HepG2 (cell line): ENCODE measurements around the gene LSM12. TPM values are rescaled to one million over a fixed set of nuclear protein-coding genes. Genes with fewer than 3 reads are reported as not detected.

Source experiments
- HMG20B ChIP-seq: conservative IDR thresholded peaks from 2 replicates; pipeline ENCODE4 v1.6.1; 2016; ENCODE audit warnings: missing genetic modification reagents, missing compliant biosample characterization
- ISL2 ChIP-seq: sonication (generic); formaldehyde crosslinking; IDR thresholded peaks from 2 replicates; pipeline ENCODE4 v1.5.0; 2020; ENCODE audit warnings: missing genetic modification reagents
- RARG ChIP-seq: sonication (generic); formaldehyde crosslinking; IDR thresholded peaks from 2 replicates; pipeline ENCODE4 v1.4.0; 2020; ENCODE audit warnings: low read depth, mild to moderate bottlenecking, missing genetic modification reagents
- REPIN1 ChIP-seq: sonication (generic); formaldehyde crosslinking; IDR thresholded peaks from 2 replicates; pipeline ENCODE4 v1.8.0; 2022; ENCODE audit warnings: missing genetic modification reagents, low read depth, mild to moderate bottlenecking, borderline replicate concordance
- ZNF260 ChIP-seq: sonication (generic); formaldehyde crosslinking; IDR thresholded peaks from 2 replicates; pipeline ENCODE4 v1.4.0; 2020; ENCODE audit warnings: missing genetic modification reagents, low read depth, mild to moderate bottlenecking, borderline replicate concordance
- ZNF382 ChIP-seq: sonication (generic); formaldehyde crosslinking; IDR thresholded peaks from 2 replicates; pipeline ENCODE4 v1.5.0; 2020; ENCODE audit warnings: missing genetic modification reagents, mild to moderate bottlenecking, borderline replicate concordance
- polyA plus RNA-seq, 8 experiments: library from polyadenylated mRNA; depleted of rRNA in 3 of 8; stranded (reverse) in 7 of 8; unstranded in 1 of 8; fragments of >200 nt; fragmentation: Illumina TruSeq in 4 of 8; extraction: Trizol in 4 of 8; gene quantifications; 2 replicates each; pipeline versions ENCODE4 v1.2.1 to v1.2.3, GENCODE V29; 2011 to 2016; ENCODE audit warnings: low read depth in 4 of 8, missing spikeins in 1 of 8, mixed read lengths in 1 of 8; ENCODE audit not compliant: insufficient read depth in 1 of 8
- total RNA-seq, 5 experiments: library from RNA; depleted of rRNA; stranded (reverse); fragments of >200 nt; fragmentation: Illumina TruSeq; extraction: Trizol; gene quantifications; 2 replicates each; pipeline ENCODE4 v1.2.3, GENCODE V29; 2016; ENCODE audit warnings: low read depth in 1 of 5
- TF ChIP-seq, protein P1 (sequence below): sonication (generic); formaldehyde crosslinking; IDR thresholded peaks from 2 replicates; pipeline ENCODE4 v1.5.0; 2020; ENCODE audit warnings: missing genetic modification reagents
- TF ChIP-seq, protein P2 (sequence below): sonication (generic); formaldehyde crosslinking; IDR thresholded peaks from 2 replicates; pipeline ENCODE4 v1.4.0; 2020; ENCODE audit warnings: low read depth, mild to moderate bottlenecking, missing genetic modification reagents
- TF ChIP-seq, protein P3 (sequence below): sonication (generic); formaldehyde crosslinking; IDR thresholded peaks from 2 replicates; pipeline ENCODE4 v1.8.1; 2022; ENCODE audit warnings: low read depth, mild to moderate bottlenecking, missing genetic modification reagents
- TF ChIP-seq, protein P4 (sequence below): sonication (generic); formaldehyde crosslinking; IDR thresholded peaks from 2 replicates; pipeline ENCODE4 v1.4.0; 2020; ENCODE audit warnings: low read depth, missing genetic modification reagents
- TF ChIP-seq, protein P5 (sequence below): sonication (generic); formaldehyde crosslinking; IDR thresholded peaks from 2 replicates; pipeline ENCODE4 v1.4.0; 2020; ENCODE audit warnings: mild to moderate bottlenecking, missing genetic modification reagents

LSM12 gene
- total and polyA plus RNA-seq, 2 of the 13 experiments (the other 11 are each of a cell fraction or from before 2014, with no cell fraction given) = 52.8 to 55.7 TPM

DNA sequence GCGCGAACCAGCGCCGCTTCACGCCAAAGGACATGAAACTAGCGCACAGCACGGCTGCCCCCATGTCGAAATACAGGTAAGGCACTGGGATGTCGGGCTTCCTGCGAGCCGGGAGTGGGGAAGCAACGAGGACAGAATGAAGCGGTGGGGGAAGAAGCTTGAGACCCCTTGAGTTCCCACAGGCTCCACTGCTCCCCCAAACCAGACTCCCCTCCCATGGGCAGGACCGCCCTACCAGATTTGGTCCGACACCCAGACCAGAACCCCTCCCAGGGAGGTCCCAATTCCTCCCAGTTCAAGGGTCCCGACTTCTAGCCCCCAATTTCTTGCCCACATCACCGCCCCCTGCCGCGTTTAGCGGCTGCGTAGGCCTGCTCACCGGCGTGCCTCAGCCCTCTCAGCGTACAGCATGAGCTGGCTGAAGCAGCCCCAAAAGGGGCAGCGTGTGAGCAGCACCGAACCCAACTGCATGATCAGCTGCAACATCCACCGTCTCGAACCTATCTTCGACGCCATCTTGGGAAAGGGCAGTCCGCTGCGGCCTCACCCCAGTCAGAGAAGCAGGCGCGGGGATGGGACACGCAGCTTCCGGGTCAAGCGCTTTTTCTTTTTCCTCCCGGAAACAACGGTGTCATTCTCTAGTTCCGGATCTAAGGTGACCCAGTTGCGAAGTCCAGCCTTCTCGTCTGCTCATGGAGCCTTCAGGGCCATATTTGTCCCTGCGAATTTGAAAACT is 51.9 kb downstream of the LSM12 start, which contains the start of gene TMEM101 (continued):
- TF ChIP-seq, protein P1, sequence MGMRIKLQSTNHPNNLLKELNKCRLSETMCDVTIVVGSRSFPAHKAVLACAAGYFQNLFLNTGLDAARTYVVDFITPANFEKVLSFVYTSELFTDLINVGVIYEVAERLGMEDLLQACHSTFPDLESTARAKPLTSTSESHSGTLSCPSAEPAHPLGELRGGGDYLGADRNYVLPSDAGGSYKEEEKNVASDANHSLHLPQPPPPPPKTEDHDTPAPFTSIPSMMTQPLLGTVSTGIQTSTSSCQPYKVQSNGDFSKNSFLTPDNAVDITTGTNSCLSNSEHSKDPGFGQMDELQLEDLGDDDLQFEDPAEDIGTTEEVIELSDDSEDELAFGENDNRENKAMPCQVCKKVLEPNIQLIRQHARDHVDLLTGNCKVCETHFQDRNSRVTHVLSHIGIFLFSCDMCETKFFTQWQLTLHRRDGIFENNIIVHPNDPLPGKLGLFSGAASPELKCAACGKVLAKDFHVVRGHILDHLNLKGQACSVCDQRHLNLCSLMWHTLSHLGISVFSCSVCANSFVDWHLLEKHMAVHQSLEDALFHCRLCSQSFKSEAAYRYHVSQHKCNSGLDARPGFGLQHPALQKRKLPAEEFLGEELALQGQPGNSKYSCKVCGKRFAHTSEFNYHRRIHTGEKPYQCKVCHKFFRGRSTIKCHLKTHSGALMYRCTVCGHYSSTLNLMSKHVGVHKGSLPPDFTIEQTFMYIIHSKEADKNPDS (CRISPR knock-in tag) = peak; percentile 88; the same call in 1 of the 2 replicates
- TF ChIP-seq, protein P2, sequence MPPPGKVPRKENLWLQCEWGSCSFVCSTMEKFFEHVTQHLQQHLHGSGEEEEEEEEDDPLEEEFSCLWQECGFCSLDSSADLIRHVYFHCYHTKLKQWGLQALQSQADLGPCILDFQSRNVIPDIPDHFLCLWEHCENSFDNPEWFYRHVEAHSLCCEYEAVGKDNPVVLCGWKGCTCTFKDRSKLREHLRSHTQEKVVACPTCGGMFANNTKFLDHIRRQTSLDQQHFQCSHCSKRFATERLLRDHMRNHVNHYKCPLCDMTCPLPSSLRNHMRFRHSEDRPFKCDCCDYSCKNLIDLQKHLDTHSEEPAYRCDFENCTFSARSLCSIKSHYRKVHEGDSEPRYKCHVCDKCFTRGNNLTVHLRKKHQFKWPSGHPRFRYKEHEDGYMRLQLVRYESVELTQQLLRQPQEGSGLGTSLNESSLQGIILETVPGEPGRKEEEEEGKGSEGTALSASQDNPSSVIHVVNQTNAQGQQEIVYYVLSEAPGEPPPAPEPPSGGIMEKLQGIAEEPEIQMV (CRISPR knock-in tag) = peak; percentile 88
- no peak for TF ChIP-seq ZNF382 (CRISPR knock-in tag)
- TF ChIP-seq, protein P3, sequence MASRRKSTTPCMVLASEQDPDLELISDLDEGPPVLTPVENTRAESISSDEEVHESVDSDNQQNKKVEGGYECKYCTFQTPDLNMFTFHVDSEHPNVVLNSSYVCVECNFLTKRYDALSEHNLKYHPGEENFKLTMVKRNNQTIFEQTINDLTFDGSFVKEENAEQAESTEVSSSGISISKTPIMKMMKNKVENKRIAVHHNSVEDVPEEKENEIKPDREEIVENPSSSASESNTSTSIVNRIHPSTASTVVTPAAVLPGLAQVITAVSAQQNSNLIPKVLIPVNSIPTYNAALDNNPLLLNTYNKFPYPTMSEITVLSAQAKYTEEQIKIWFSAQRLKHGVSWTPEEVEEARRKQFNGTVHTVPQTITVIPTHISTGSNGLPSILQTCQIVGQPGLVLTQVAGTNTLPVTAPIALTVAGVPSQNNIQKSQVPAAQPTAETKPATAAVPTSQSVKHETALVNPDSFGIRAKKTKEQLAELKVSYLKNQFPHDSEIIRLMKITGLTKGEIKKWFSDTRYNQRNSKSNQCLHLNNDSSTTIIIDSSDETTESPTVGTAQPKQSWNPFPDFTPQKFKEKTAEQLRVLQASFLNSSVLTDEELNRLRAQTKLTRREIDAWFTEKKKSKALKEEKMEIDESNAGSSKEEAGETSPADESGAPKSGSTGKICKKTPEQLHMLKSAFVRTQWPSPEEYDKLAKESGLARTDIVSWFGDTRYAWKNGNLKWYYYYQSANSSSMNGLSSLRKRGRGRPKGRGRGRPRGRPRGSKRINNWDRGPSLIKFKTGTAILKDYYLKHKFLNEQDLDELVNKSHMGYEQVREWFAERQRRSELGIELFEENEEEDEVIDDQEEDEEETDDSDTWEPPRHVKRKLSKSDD = peak; percentile 94
- no peak for TF ChIP-seq ZNF260 (CRISPR knock-in tag)
- peak; percentile 92; the same call in 1 of the 2 replicates for TF ChIP-seq RARG (CRISPR knock-in tag)
- TF ChIP-seq, protein P4, sequence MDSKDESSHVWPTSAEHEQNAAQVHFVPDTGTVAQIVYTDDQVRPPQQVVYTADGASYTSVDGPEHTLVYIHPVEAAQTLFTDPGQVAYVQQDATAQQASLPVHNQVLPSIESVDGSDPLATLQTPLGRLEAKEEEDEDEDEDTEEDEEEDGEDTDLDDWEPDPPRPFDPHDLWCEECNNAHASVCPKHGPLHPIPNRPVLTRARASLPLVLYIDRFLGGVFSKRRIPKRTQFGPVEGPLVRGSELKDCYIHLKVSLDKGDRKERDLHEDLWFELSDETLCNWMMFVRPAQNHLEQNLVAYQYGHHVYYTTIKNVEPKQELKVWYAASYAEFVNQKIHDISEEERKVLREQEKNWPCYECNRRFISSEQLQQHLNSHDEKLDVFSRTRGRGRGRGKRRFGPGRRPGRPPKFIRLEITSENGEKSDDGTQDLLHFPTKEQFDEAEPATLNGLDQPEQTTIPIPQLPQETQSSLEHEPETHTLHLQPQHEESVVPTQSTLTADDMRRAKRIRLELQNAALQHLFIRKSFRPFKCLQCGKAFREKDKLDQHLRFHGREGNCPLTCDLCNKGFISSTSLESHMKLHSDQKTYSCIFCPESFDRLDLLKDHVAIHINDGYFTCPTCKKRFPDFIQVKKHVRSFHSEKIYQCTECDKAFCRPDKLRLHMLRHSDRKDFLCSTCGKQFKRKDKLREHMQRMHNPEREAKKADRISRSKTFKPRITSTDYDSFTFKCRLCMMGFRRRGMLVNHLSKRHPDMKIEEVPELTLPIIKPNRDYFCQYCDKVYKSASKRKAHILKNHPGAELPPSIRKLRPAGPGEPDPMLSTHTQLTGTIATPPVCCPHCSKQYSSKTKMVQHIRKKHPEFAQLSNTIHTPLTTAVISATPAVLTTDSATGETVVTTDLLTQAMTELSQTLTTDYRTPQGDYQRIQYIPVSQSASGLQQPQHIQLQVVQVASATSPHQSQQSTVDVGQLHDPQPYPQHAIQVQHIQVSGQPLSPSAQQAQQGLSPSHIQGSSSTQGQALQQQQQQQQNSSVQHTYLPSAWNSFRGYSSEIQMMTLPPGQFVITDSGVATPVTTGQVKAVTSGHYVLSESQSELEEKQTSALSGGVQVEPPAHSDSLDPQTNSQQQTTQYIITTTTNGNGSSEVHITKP (CRISPR knock-in tag) = peak; percentile 84
- TF ChIP-seq ISL2 (CRISPR knock-in tag) = peak; percentile 90
- TF ChIP-seq HMG20B = 0 out of 2 replicates have a peak, but pooled peaks have one; percentile 30
- peak; percentile 99 for TF ChIP-seq REPIN1 (CRISPR knock-in tag)
- TF ChIP-seq, protein P5, sequence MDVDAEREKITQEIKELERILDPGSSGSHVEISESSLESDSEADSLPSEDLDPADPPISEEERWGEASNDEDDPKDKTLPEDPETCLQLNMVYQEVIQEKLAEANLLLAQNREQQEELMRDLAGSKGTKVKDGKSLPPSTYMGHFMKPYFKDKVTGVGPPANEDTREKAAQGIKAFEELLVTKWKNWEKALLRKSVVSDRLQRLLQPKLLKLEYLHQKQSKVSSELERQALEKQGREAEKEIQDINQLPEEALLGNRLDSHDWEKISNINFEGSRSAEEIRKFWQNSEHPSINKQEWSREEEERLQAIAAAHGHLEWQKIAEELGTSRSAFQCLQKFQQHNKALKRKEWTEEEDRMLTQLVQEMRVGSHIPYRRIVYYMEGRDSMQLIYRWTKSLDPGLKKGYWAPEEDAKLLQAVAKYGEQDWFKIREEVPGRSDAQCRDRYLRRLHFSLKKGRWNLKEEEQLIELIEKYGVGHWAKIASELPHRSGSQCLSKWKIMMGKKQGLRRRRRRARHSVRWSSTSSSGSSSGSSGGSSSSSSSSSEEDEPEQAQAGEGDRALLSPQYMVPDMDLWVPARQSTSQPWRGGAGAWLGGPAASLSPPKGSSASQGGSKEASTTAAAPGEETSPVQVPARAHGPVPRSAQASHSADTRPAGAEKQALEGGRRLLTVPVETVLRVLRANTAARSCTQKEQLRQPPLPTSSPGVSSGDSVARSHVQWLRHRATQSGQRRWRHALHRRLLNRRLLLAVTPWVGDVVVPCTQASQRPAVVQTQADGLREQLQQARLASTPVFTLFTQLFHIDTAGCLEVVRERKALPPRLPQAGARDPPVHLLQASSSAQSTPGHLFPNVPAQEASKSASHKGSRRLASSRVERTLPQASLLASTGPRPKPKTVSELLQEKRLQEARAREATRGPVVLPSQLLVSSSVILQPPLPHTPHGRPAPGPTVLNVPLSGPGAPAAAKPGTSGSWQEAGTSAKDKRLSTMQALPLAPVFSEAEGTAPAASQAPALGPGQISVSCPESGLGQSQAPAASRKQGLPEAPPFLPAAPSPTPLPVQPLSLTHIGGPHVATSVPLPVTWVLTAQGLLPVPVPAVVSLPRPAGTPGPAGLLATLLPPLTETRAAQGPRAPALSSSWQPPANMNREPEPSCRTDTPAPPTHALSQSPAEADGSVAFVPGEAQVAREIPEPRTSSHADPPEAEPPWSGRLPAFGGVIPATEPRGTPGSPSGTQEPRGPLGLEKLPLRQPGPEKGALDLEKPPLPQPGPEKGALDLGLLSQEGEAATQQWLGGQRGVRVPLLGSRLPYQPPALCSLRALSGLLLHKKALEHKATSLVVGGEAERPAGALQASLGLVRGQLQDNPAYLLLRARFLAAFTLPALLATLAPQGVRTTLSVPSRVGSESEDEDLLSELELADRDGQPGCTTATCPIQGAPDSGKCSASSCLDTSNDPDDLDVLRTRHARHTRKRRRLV (CRISPR knock-in tag) = peak; percentile 96
